Glomerular endothelial cell (primary cell): ENCODE measurements around the gene MGMT. TPM values are rescaled to one million over a fixed set of nuclear protein-coding genes. Genes with fewer than 3 reads are reported as not detected.

Experiments used
- DNase-seq: peaks from one replicate; pipeline ENCODE4 v3.0.0-alpha.2; 2011; ENCODE audit warnings: low read depth, low spot score; ENCODE audit errors: extremely low read depth
- total RNA-seq: library from RNA; depleted of rRNA; stranded (reverse); fragments of >200 nt; gene quantifications from 2 replicates; pipeline ENCODE4 v1.2.3, GENCODE V29; 2015

MGMT gene
- total RNA-seq, 1 donor from 2014 or later, result 26.5 TPM

DNA sequence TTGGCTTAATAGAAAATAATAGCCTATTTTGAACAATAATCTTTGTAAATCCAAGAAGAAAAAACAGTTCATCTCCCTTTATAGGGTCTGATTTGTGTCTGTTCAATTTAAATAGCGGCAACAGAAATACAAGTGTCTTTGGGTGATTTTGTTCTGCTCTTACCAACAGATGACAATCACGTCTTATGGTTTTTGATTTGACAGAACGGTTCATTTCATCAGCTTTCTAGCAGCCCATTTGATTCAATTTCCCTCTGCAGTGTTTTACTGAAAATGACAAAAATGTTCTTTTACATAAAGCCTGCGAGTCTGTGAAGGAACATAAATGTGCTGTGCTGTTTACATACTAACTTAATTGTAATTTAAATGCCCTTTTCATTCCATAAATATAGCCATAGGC is 180.5 kb downstream of the MGMT start:
- no peak for DNase-seq

DNA sequence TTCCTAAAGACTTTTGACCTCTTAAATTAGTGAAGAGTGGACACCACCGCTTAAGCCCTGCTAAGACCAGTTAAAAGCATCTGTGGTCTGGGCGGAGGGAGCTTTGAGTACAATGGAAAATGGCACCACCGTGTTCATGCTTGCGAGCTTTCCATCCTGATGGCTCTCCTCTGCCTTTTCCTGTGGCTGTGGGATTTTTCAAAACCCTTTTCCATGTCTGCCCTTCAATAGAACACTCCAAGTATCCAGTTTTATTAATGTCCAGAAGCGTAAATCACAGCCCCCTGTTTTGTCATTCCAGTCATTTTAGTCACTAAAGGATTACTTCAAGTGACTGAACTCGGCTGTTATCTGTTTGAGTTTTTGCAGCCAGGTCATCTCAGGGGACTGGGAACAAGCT is 181.8 kb downstream of the MGMT start:
- DNase-seq, result no peak

DNA sequence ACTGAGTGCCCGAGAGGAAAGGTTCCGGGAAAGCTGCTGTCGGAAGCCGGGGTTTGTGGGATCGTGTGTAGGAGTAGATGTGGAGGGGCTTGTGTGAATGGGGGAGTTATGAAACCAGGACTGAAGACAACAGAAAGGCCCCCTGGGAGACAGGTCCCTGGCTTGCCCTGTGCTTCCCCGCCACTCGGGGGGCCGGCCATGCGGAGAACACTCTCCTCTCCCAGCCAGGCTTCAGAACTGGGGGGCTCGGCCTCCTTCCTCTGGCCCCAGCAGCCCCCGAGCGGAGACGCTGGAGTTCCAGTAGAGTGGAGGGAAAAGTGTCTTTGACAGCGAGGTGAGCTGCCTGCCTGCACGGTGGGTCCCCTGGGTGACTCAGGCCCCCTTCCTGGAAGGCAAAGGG is 185.0 kb downstream of the MGMT start:
- DNase-seq, result no peak

DNA sequence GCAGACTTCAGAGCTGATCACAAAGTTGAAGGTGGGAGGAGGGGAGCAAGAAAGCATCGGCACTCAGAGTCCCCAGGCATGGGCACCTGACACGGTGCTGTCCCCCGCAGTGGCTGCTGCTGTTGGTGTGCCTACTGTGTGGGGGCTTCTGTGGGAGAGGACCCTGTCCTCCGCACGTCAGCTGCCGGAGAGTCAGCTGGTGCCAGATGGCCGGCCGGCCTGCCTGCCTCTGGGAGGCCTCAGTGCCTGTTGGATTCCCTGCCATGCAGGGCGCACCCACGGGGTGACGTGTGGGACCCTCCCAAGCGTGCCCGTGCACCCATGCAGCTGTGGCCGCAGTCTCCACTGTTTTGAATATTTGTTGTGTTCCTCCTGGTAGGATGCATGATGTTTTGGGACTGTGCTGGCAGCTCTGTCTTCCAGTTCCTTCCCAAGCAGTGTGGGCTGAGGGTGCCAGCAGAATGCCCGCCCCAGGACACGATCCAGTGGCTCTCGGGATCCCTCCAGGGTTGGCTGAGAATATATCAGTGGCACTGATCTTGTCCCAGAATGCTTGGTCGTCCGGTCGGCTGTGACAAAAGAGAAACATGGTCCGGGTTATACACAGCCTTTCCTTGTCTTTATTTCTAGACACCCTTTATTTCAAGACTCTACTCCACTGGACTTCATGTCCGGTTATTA is 185.6 kb downstream of the MGMT start:
- no peak for DNase-seq

DNA sequence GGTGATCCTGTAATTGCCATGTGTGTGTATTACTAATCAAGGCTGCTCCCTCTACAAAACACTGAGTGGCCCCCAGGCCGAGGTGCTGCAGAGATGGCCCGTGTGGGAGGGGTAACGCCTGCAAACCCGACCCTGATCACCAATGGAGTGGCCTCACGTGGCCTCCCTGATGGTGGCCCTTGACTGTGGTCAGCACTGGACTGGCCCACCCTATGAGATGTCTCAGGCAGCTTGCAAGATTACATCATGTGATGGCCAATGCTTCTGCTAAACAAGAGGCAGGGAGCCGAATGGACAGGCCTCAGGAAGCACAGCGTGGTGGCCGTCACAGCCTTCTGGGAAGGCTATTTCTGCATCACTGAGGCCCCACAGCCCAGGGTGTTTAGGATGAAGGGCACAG is 186.4 kb downstream of the MGMT start:
- DNase-seq, result no peak

DNA sequence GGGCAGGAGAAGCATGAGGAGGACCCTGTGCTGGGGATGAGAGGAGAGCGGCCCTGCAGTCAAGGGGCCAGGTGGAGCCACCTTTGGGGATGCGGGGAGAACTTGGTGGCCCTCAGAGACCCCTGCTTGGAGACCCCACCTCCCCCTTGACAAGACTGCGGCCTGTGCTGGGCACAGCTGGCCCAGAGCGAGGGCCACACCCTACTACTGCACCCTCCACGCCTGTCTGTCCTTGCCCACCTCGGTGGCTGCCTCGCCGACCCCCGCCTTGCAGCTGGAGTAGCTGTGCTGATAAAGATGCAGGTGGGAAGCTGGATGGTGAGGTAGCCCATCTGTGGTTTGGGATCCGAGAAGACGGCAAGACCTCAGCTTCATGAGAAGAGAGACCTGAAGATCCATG is 186.8 kb downstream of the MGMT start:
- no peak for DNase-seq

DNA sequence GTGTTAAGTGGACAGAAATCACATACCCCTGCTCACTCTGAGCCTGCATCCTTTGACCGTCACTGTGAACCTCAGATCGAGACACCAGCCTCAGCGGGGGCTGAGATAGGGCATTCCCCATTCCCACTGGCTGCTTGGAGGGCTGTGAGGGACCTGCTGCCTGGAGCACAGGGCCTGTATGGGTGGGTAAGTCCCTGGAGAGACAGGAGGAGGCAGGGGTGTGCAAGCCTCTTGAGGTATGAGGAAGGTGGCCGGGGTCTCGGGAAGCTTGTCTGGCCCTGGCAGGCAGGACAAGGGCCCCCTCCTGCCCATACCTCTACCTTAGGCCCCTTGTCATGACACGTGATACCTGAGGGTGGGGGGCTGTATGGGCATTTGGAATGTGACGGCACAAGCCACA is 187.4 kb downstream of the MGMT start:
- DNase-seq, result no peak

DNA sequence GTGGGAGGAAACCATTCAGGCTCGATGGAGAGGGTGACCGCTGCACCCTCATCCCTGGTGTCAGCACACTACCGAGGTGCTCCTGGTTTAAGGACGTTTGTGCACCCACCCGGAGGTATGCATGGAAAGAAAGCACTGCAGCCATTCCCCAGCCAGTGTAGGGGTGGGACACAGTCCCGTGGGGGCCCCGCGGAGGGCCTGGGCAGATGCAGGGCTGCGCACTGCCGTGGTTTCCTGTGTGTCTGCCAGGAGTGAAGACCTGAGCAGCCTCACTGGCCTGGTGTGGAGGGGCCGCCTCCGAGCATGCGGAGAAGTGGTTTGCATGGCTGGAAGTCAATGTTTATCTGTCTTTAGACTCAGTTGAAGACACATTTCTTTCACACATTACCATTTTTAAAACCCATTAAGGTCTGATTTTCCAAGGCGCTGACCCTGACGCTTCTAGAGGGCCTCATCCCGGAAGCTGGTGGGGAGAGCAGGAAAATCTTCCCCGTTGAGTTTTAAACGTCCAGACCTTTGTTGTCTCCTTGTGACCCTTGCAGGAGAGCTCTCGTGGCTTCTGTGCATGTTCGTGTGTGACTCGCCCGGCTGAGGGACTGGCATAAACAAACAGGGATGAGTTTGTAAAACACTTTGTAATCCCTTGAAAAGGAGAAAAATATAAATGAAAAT is 188.1 kb downstream of the MGMT start:
- no peak for DNase-seq

DNA sequence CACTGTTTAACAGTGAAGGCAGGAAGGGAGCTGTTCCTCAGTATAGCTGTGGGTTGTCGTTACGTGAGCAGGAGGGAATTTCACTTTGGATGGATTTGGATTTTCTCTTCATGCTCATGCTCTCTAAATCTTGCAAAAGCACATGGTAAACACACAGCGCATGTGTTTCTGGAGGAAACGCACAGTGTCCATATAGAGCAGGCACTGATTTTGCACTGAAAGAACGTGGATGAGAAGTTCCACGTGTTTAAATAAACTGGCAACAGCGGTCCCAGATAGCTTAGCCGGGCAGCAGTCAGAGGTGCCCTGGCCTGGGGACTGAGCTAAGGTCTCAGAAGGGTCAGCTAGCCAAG is 188.6 kb downstream of the MGMT start:
- no peak for DNase-seq

DNA sequence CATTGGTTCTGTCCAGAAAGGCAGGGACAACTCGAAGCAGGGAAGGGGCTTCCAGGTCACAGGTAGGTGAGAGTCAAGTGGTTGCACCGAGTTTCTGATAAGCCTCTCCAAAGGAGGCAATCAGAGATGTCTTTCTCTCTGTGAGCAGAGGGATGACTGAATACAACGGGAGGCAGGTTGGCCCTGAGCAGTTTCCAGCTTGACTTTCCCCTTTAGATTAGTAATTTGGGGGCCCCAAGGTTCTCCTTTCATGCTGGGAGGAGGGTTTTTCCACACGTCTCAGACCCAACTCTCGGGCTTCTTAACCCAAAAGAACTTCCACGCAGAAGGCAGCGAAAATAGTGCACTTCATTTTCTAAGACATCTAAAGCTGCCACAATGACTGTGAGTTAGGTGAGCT is 189.6 kb downstream of the MGMT start:
- DNase-seq, result no peak

DNA sequence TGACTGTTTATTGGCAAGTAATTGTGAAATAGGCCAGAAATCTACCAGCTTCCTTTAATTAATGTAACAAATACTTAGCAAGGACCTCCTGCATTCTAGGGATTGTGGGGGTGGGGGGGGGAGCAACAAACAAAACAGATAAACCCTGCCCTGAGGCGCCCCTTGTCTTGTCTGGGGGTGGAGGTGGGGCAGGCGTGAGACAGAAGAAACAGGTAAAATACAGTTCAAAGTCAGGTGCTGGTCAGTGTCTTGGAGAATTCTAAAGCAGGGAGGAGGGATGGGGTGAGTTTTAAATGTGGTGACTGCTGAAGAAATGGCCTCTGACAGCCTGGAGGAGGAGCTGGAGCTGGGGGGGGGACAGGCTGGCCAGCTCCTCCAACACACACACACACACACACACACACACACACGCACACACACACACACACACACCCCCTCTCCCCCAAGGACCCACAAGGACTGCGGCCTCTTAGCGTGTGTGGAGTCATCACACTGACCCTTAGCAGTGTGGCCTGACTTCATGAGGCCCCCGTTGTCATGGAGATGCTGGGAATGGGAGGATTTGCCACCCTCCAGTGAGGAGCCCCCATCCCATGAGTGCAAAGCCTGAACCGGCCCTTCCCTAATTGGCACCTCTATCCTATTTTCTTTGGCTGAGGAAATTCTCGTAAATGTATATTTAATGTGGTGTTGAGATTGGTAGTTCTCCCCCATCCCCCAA is 190.4 kb downstream of the MGMT start:
- no peak for DNase-seq

DNA sequence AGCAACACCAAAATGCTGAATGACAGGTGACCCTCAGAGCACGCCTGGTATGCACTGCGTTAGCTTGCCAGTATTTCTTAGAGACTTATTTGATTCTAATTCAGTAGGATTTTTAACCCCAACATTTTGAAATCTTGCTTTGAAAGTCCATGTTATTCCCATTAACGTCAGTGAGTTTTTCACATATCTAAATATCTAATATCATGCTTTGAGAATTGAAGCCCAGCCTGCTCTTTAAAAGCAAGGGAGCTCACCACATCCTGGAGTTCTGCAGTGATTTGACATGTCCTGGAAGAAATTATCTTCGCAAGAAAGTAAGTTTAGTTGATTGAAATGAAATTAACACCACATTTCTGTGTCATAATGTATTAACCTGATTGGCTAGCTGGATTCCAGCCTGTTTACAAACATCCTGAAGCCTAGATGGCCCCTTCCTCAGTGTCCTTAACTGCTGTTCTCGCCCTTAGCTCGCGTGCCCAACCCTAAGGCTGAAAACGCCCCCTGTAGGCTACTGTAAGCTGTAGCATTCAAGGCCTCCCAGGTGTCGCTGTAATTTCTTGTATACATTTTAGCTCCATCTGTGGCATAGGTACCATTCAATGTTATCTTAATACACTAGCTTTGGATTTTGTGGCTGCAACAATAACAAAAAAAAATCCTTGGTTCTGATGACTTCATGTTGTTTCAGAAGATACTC is 191.5 kb downstream of the MGMT start:
- no peak for DNase-seq

DNA sequence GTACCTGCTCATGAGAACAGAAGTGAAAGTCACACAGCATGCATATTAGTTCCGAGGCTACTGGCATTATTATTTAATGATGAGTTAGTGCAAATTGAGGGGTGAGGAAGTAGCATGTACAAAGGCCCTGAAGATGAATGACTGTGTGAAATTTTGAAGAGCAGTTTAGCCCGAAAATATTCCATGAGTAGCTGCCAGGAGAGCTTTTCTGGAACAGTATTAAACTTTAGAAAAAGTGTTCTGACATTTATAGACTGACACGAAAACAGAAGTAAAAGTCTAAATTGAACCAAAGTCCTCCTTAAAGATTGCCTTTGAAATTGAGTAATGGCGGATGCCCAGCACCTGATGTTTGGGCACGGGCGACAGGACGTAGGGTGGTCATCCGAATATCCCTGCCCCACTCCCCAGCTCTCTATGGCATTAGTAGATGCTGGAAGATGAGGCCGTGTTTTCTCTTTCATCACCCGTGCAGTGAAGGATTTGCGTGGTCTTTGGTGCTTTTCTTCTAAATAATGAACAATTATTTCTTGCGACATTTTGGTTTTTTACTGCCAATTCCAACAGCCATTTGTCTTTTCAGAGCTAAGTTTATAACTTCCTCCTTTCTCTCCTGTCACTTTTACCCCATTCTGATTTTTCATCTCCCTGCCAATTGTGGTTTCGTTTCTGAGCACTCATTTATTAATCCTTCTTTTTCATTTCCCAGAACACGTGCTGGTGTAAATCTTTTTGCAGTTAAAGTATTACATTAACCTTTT is 192.6 kb downstream of the MGMT start:
- DNase-seq, result no peak

DNA sequence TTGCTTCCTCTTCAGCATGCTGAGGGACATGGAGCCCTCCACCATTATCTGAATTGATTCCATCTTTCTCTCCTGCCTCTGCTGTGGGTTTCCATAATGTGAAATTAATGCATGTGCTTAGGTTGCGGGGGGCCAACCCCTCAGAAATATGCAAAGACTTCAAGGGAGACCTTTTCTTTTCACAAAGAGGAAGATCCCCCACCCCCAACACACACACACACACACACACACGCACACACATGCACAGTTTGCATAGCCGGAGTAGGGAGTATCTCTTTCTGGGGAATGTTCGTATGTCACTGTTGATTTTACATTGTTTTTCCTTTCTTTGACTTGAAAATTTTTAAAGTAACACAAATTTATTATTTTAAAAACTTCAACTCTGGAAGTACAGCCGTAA is 193.5 kb downstream of the MGMT start:
- DNase-seq, result no peak

DNA sequence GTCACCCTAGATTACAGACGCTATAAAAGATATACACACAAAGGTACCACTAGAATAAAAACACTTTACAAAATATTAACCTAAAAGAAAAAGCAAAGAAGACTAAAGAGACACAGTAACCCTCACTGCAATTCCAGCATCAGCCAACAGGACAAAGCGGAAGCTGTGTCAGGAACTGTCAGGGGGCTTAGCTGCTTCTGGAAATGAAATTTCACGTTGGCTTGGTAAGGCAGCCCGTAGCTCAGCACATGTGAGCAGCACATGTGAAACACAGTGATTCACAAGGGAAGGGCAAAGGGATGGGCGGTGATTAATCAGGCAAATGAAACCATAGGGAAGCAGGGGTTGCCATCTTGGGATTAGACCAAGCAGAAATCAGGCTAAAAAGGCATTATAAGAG is 195.4 kb downstream of the MGMT start:
- DNase-seq, result no peak

DNA sequence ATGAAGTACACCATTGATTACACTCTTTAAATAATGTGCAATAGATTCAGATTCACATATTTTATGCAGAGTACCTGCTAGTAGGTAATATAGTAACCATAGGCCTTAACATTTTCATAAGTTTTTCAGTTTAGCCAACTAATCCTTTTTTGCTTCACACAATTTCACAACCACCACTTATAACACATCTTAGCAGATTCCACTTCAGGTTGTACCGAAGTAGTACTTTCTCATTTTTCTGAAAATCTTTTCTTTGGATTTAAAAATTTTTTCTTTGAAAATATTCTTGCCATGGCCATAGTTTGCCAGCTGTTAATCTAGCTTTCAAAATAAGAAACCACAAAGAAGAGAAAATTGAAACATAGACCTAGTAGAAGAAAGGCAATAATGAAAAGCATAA is 203.1 kb downstream of the MGMT start:
- no peak for DNase-seq

DNA sequence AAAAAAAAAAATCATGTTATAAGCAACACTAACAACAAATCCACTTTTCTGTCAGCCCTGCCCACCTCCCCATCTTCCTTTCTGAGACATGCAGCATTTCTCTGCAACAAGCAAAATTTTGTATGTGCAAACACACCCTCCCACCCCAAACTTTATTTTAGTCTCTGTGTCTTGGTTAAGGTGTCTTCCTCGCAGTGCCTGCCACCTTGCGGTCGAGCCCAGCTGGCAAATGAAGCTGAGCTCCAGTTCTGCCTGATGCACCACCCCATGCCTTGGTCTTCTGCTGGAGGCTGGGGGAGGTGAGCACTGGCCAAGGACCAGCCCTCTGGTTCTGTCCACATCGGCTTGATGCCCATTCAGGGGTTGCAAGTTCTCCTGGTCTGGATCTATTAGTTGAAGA is 206.3 kb downstream of the MGMT start:
- DNase-seq, result no peak

DNA sequence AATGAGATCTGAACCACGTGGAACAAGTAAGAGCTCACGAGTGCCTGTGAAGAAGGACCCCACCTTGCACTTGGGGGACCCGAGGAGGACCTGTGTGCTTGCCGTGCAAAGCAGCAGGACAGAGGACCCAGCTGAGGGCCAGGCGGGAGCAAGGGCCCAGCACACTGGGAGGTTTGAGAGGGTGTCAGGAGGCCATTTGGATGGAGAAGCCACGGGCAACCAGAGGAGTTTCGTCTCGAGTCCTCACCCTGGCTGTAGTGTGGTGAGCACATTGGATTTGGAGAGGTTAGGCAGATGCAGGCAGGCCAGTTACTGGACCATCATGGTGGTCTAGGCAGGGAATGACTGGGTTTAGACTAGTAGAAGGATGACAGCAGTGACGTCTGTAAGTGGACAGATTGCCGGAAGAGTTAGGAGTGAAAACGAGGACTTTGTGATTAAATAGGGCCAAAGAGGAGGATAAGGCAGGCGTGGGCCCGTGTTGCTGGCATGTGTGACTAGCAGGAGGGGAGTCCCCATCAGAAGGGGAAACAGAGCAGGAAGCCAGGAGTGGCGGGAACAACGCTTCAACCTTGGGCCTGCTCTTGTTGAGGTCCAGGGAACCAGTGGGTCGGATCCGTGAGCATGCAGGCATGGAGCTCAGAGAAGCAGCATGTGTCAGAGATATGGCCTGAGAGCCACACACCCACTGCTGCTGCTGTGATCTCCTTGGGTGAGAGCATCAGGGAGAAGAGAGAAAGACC is 208.2 kb downstream of the MGMT start:
- no peak for DNase-seq

DNA sequence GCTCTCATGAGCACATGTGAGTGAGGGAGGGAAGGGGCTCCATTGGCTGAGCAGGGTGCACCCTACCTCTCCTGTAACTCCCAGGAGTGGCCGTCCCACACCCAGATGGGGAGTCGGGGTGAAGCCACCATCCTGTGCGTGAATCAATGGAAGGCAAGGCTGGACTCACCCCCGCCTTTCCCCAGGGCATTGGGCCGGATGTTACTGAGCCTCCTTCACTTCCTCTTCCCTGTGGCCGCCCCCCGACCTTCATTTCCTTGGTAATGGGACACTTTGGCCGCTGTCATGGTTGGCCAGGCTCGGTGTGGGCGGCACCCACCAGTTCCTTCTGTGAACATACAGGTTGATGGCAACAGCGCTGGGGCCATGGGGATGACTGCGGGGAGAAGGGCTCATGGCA is 209.0 kb downstream of the MGMT start:
- DNase-seq, result no peak

DNA sequence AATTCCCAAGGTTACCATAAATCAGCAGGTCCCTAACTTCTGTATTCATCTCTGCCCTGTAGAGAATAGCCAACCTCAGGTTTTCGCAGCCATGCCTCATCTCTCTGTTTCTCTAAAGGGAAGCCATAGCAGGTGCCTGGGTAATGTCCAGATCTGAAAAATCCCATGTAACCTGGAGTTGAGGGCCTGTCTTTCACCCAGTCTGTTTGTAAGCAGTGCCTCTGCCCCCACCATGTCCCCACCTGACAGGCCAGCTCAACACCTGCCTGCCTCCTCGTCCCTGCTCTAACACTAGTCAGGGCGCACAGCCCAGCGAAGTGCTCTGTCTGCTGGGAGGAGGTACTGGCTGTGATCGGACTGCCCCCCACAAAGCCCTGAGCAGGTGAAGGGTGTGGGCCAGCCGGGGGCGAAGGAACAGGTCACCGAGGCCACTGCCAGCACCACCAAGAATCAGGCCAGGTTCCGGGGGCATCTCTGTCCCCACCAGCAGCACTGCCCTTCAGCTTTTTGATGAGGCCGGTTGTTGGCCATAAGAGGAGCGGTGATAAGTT is 210.4 kb downstream of the MGMT start:
- no peak for DNase-seq
